Measurements from ENCODE around the gene NABP1.

DNA sequence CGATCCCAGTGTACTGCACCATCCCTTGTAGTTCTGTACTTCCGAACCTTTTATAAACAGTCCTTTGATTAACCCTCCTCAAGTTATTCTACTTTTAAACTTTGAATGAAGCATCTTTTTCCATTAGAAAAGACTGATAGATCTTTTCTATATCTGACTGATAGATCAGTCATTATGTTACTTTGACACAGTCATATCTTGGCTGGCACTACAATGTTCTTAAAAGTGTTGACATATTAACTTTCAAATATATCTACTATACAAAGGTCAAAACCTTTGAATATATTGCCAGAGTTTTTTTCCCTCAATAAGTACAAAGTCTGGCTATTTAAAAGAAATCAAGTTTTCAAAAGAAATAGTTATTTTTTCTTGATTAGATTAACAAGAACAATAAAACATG, 35.4 kb upstream of the NABP1 start:
- TF ChIP-seq, protein P1, sequence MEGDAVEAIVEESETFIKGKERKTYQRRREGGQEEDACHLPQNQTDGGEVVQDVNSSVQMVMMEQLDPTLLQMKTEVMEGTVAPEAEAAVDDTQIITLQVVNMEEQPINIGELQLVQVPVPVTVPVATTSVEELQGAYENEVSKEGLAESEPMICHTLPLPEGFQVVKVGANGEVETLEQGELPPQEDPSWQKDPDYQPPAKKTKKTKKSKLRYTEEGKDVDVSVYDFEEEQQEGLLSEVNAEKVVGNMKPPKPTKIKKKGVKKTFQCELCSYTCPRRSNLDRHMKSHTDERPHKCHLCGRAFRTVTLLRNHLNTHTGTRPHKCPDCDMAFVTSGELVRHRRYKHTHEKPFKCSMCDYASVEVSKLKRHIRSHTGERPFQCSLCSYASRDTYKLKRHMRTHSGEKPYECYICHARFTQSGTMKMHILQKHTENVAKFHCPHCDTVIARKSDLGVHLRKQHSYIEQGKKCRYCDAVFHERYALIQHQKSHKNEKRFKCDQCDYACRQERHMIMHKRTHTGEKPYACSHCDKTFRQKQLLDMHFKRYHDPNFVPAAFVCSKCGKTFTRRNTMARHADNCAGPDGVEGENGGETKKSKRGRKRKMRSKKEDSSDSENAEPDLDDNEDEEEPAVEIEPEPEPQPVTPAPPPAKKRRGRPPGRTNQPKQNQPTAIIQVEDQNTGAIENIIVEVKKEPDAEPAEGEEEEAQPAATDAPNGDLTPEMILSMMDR (conservative IDR thresholded peaks at IDR 0.05 in 1 of 2, IDR thresholded peaks at IDR 0.05 in 1 of 2; ENCODE audit: extremely low read depth in 1 of 2, insufficient read depth in 1 of 2, low read depth in 1 of 2, low read length in 2 of 2) = no peak
- TF ChIP-seq EZH2 (IDR thresholded peaks at IDR 0.05; ENCODE audit: borderline replicate concordance, low read length) = no peak
